GM18498 (cell line): Measurements from ENCODE around the gene PSORS1C1.
A peak's percentile ranks its signal among the peaks of the same experiment; 100 is the strongest.
"Not testable (repeated sequence)": the region's sequence is repeated elsewhere in the genome, so short reads cannot be mapped to it uniquely, and the experiment has no call there.

Experiments
- ATAC-seq: cut with Tn5 transposase; IDR thresholded peaks from one replicate; pipeline ENCODE4 v1.9.1; 2021; ENCODE audit warnings: mild to moderate bottlenecking, moderate library complexity; ENCODE audit not compliant: unreplicated experiment

PSORS1C1 gene

DNA sequence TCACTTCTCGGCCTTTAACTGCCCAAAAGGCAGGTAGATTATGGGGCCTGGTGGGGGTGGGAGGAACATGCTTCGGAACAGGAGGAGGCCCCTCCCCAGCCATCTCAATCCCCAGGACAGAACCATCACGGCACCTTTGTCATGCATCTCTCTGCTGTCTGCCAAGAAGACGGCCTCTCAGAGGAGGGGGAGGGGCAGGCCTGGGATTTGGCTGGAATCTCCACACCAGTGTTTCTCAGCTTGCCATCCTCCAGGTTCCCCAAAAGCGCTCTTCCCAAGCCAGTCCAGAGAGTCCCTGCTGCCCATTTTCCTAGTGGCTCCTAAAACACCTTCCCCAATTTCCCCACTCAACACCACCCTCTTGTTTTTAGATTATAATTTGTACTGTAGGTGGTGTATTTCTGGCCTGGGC, 58.4 kb downstream of the PSORS1C1 start:
- no peak for ATAC-seq

DNA sequence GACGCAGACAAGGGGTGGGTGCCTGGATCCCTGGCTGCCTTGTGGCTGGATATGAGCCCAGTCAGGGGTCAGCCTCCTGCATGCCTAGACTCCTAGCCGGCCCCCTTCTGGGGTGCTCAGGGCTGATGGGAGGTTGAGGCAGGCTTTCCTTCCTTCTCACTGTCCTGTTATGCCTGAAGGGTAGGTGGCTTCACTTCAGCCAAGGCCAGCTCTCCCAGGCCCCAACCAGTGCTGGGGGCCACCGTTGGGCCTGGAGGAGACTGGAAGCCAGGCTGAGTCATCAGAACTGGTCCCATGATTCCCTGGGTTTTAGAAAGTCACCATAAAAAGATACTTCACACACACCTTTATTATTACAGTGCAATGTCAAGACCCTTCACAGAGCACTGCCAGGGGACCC, 58.8 kb downstream of the PSORS1C1 start:
- ATAC-seq, result no peak

DNA sequence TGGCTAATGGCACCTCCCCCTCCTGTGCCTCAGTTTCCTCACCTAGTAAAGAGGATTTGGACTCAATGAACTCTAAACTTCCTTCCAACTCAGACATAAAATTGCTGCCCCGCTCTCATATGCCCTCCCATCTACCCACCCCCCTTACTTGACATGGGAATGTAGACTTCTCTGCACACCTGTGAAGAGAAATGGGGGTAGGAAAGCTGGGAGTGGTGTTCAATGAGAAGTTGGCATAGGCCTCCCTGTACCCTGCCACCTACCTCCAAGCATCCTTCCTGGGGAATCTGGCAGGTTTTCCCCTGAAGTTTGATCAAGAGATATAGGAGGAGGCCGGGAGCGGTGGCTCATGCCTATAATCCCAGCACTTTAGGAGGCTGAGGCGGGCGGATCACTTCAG, 59.8 kb downstream of the PSORS1C1 start:
- no peak for ATAC-seq

DNA sequence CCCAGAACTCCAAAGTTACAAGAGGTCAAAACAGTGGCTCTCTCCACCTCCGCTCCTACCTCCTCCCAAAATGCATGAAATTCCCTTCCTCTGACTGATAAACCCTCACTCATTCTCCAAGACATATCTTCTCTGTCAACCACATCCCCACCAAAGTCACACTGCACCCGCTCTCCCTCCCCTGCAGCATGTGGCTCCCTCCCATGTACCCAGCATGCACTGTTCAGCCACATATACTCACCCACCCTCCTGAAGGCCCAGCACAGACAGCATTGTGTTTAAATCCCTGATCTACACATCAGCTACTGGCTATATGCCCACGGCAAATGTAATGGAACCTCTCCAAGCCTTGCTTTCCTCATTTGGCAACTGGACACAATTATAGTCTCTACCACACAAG, 61.4 kb downstream of the PSORS1C1 start:
- no peak for ATAC-seq

DNA sequence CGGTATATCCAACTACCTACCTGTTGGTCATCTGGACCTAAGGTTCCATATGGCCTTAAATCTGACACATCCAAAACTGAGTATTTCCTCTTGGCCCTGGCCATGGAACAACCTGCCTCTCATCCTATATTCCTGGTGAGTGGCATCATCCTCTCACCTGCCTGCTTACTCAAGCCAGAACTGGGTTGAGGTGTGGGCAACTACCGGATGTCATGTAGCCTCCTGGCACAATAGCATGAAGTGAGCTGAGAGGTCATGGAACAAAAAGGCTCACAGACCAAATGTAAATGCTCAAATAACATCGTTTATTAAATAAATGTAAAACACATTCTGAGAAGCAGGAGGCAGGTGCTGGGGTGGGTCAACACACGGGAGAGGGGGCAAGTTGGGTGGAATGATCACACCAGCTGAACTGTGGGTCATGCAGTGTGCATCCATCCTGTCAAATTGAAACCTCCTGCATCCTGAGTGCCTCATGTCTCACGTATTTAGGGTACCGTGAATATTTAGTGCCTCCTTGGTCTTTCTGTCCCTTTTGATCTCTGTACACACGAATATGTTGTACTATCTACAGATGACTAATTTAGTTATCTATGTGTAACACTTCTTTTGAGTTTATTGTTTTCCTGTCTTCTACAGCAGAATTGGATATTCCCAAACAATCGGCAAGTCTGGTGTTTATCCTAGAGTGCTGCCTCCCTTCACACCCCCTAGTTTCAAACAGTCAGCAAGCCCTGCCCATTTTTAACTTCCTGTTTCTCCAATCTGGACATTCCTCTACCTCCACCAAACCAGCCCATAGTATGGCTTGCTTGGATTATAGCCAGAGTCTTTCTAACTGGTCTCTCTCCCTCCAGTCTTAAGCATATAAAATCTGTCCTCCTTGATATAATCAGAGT, 63.8 kb downstream of the PSORS1C1 start:
- no peak for ATAC-seq

DNA sequence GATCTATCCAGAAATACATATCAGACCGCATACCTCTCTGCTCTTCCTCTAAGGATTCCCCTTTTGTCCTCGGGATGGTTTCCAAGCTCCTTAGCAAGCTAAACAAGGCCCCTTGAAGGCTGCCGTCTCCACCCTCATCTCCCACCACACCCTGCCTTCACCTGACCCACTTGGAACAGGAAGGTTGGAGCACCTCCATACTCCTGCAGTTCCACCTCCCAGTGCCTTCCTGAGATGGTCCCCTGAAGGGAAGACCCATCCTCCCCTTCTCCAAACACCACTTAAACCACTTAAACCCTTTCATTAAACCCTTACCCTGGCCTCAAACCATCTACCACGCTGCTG, 64.4 kb downstream of the PSORS1C1 start:
- ATAC-seq, result no peak

DNA sequence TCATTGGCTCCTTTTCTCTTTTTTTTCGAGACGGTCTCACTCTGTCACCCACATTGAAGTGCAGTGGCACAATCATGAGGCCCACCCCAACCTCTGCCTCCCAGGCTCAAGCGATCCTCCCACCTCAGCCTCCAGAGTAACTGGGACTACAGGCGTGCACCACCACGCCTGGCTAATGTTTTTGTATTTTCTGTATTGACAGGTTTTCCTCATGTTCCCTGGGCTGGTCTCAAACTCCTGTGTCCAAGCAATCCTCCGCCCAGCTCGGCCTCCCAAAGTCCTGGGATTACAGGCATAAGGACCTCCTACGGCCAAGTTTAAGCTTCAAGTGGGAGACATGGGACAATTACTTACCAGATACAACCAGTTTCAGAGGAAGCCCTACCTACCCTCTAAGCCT, 65.3 kb downstream of the PSORS1C1 start:
- no peak for ATAC-seq

DNA sequence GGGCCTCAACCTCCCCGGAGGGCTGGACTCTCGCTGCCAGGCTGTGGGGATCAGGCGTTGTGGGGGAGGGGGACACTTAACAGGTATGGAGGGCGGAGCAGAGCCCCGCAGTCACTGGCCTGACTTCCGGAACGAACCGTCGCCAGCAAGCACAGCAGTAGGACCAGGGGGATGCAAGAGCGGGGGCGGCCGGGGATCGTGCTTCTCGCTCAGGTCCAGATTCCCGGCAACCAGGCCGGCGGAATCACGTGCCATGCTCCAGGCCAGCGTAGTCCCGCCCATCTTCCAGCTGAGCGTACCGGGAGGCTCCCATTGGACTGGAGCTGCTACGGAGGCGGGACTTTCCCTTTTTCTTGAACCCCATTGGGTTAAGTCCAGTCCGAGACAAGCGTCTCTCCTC, 65.9 kb downstream of the PSORS1C1 start:
- peak; percentile 82 for ATAC-seq

DNA sequence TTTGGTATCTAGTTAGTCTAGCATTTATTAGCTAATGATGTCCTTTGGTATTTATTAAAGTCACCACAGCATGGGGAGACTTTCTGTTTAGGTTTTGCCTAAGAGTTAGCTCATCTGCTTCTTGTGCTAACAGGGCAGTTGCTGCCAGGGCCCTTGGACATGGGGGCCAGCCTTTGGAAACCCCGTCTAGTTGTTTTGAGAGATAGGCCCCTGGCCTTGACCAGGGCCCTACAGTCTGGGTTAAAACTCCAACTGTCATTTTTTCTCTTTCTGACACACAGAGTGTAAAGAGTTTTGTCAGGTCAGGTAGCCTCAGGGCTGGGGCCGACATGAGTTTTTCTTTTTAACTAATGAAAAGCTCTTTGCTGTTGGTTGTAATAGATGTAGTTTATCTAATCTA, 68.7 kb downstream of the PSORS1C1 start:
- ATAC-seq, result not testable (repeated sequence)

DNA sequence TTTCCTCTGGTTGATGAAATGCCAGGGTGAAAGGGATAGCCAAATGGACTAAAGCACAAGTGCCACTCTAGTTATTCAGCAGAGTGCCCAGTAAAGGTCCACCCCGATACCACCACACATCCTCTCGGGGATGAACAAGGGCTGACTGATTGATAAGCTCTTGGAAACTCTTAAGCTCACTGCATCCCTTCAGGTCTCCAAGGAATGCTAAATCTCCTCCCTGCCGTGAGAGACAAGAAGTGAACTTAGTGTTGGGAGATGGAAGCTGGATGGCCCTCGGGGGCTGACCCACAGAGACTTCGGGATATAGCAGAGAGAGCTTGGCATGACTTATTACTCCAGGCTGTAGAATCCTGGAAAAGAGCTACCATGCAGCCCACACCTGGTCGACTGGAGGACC, 69.3 kb downstream of the PSORS1C1 start:
- not testable (repeated sequence) for ATAC-seq

DNA sequence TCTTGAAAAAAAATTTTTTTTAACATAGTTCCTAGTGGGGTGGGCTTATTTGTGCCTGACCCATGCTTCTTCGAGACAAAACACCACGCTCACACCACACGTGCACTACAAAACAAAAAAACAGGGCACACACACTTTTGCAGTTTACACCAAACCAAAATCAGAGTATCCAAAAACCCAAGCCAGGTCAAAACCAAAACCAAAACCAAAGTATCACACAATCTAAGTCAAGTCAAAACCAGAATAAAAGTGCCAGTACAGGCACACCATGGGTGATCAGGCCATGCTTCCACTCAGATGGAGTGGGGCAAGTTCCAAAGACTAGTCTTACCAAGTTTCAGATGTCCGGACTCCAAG, 71.1 kb downstream of the PSORS1C1 start:
- not testable (repeated sequence) for ATAC-seq

DNA sequence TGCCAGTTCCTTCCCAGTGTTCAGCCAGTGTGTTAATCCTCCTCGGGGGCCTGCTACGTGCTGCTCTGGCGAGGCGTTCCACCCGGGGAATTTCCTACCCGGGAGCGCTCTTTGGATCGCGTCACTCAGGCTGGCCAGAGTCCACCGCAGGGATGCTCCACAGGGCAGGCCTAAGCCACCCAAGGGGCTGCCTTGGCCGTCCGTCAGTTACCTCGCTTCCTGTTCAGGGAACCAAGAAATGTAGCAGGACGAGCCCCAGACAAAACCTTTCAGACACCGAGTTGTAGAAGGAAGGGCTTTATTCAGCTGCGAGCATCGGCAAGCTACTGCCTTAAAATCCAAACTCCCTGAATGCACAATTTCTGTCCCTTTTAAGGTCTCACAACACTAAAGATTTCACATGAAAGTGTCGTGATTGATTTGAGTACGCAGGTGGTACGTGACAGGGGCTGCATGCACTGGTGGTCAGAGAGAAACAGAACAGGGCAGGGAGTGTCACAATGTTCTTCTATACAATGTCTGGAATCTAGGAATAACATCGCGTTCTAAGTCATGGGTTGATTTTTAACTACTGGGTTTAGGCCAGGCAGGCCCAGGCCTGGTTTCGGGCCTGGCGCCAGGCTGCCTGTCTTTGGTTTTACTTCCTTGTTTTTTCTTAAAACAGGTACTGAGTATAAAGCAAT, 71.6 kb downstream of the PSORS1C1 start:
- no peak for ATAC-seq

DNA sequence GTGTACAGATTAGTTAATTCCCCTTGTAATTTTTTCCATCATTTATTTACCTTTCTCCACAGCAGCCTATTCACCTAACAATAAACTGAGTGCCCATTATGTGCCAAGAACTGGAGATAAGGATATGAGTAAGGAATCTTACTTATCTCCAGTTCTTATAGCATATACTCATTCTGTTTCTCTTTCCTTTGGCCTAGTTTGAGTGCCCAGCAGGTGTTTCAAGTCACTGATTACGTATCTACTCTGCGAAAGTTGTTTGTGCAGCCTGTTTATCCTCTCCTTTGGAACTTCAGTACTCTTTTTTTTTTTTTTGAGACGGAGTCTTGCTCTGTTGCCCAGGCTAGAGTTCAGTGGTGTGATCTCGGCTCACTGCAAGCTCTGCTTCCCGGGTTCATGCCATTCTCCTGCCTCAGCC, 73.2 kb downstream of the PSORS1C1 start:
- no peak for ATAC-seq

DNA sequence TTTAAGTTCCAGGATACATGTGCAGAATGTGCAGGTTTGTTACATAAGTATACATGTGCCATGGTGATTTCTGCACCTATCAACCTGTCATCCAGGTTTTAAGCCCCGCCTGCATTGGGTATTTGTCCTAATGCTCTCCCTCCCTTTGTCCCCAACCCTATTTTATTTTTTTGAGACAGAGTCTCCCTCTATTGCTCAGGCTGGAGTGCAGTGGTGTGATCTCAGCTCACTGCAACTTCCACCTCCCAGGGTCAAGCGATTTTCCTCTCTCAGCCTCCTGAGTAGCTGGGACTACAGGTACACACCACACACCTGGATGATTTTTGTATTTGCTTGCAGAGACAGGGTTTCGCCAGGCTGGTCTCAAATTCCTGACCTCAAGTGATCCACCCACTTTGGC, 74.6 kb downstream of the PSORS1C1 start:
- ATAC-seq, result not testable (repeated sequence)
